Ovary (tissue), 9 donors: ENCODE measurements around the gene ERLEC1. TPM values are rescaled to one million over a fixed set of nuclear protein-coding genes. Genes with fewer than 3 reads are reported as not detected.
"Not testable (repeated sequence)": the region's sequence is repeated elsewhere in the genome, so short reads cannot be mapped to it uniquely, and the experiment has no call there.

Experiments
- DNase-seq, 5 donors: peaks; one replicate each; pipeline ENCODE4 v3.0.0-alpha.2; 2019 to 2020
- H3K27ac ChIP-seq, 2 donors: fragments of 200-600 bp; one replicate each; pipeline versions ENCODE4 v1.5.1 to v1.8.0; 2019 to 2022
- H3K27me3 ChIP-seq: fragments of 200-600 bp; one replicate; pipeline ENCODE4 v1.8.0; 2022
- H3K36me3 ChIP-seq: fragments of 200-600 bp; sonication (generic); one replicate; pipeline ENCODE4 v1.5.1; 2019
- H3K4me1 ChIP-seq: one replicate; pipeline ENCODE4 v1.8.1; 2013; ENCODE audit warnings: mild to moderate bottlenecking, moderate library complexity; ENCODE audit not compliant: insufficient read depth
- H3K4me3 ChIP-seq: fragments of 200-600 bp; sonication (generic); one replicate; pipeline ENCODE4 v1.5.1; 2017
- H3K9me3 ChIP-seq, 2 donors: fragments of 200-600 bp in 1 of 2; sonication (generic) in 1 of 2; one replicate each; pipeline versions ENCODE4 v1.5.1 to v1.8.1; 2013 to 2019; ENCODE audit warnings: mild to moderate bottlenecking in 1 of 2, moderate library complexity in 1 of 2
- EP300 ChIP-seq: sonication (generic); formaldehyde crosslinking; IDR thresholded peaks from one replicate; pipeline ENCODE4 v1.6.1; 2017; ENCODE audit warnings: antibody characterized with exemption
- POLR2A ChIP-seq: fragments of 450-650 bp; IDR thresholded peaks from one replicate; pipeline ENCODE4 v1.6.1; 2017; ENCODE audit warnings: antibody characterized with exemption, mild to moderate bottlenecking, moderate library complexity
- WGBS, 3 donors: extraction: QIAGEN DNeasy Blood & Tissue Kit in 1 of 3; methylation state at CpG; one replicate each; pipeline versions ENCODE4 v1.1.5 to v1.1.7; 2013 to 2017; 5-methylcytosine and 5-hydroxymethylcytosine counted together
- intact Hi-C, 4 donors: fragments of 100-400 bp; cut with DNase I; formaldehyde crosslinking; loops; one replicate each; pipeline versions ENCODE4 v1.11.0 to v1.15.1; 2022 to 2023
- polyA plus RNA-seq, 2 donors: library from polyadenylated mRNA; stranded (reverse); fragments of 200-250 nt in 1 of 2; fragments of 350-450 nt in 1 of 2; fragmentation: Illumina TruSeq in 1 of 2; extraction: RNeasy Lipid Tissue Mini Kit (QIAGEN cat#74804) in 1 of 2; gene quantifications; one replicate each; pipeline ENCODE4 v1.2.3, GENCODE V29; 2013 to 2014
- total RNA-seq, 7 donors: library from RNA; depleted of rRNA in 2 of 7; stranded (reverse); fragments of >200 nt in 2 of 7; fragmentation: NEBNext Ultra II Directional in 3 of 7; extraction: Animal tissue kit (Norgen Biotek cat#: 25700) in 3 of 7; gene quantifications; one replicate each; pipeline versions ENCODE4 v1.1.0 to v1.2.4, GENCODE V29; 2016 to 2023
- TF ChIP-seq, protein P1 (sequence below), 3 donors: fragments of 450-650 bp in 2 of 3; fragments of 200-600 bp in 1 of 3; IDR thresholded peaks; one replicate each; pipeline versions ENCODE4 v1.5.1 to v1.8.0; 2016 to 2022; ENCODE audit warnings: antibody characterized with exemption in 3 of 3, mild to moderate bottlenecking in 1 of 3
- donor health status: DM: no; HTN: no; CAD: no; lungs with moderate emphysema.
- donor health status: DM: no; HTN: no; CAD: no.
- donor health status: Bipolar disorder and iron deficiency.
- donor health status: DM: yes; HTN: yes; CAD: no.
- donor health status: DM: no; HTN: no; CAD: no.
- donor health status: DM: yes; HTN: yes; CAD: no.

ERLEC1 gene
- total and polyA plus RNA-seq, 9 donors: 33.0 to 109 (median 45.3) TPM

- TF ChIP-seq, protein P1, sequence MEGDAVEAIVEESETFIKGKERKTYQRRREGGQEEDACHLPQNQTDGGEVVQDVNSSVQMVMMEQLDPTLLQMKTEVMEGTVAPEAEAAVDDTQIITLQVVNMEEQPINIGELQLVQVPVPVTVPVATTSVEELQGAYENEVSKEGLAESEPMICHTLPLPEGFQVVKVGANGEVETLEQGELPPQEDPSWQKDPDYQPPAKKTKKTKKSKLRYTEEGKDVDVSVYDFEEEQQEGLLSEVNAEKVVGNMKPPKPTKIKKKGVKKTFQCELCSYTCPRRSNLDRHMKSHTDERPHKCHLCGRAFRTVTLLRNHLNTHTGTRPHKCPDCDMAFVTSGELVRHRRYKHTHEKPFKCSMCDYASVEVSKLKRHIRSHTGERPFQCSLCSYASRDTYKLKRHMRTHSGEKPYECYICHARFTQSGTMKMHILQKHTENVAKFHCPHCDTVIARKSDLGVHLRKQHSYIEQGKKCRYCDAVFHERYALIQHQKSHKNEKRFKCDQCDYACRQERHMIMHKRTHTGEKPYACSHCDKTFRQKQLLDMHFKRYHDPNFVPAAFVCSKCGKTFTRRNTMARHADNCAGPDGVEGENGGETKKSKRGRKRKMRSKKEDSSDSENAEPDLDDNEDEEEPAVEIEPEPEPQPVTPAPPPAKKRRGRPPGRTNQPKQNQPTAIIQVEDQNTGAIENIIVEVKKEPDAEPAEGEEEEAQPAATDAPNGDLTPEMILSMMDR (IDR thresholded peaks at IDR 0.05): no peak
- TF ChIP-seq POLR2A (no peak), EP300 (no peak)
Measured at GRCh38 chr2:53843595-53843994, 56.8 kb downstream of the ERLEC1 start.

GRCh38 chr2:53848062-53848461 lies 61.2 kb downstream of the ERLEC1 start:
- Histone ChIP-seq H3K27me3 (no peaks in the 10 kb centered on the region), H3K36me3 (no peaks in the 10 kb centered on the region), H3K27ac (no peak overlapping the region), H3K9me3 (no peaks in the 10 kb centered on the region), H3K4me3 (no peak overlapping the region), H3K4me1 (no peaks in the 10 kb centered on the region)
- WGBS, 3 donors: 96 to 99% (median 98%) methylated on average over 2 of the region's 2 CpGs
- TF ChIP-seq EP300: no peak
- TF ChIP-seq POLR2A: no peak
- TF ChIP-seq, protein P1 (IDR thresholded peaks at IDR 0.05): no peak
- intact Hi-C loops: no loop called here
- no peak for DNase-seq

More at GRCh38 chr2:53843595-53843994, 56.8 kb downstream of the ERLEC1 start:
- Histone ChIP-seq H3K4me3 (no peak overlapping the region), H3K4me1 (no peaks in the 10 kb centered on the region), H3K36me3 (no peaks in the 10 kb centered on the region), H3K27me3 (no peaks in the 10 kb centered on the region), H3K9me3 (no peaks in the 10 kb centered on the region), H3K27ac (no peak overlapping the region)
- intact Hi-C loops: no loop called here
- DNase-seq: no peak
- 75 to 91% (median 88%) methylated on average over 2 of the region's 2 CpGs for WGBS, 3 donors

GRCh38 chr2:53851052-53851757 lies 64.4 kb downstream of the ERLEC1 start:
- DNase-seq, H3K4me1 ChIP-seq, H3K36me3 ChIP-seq, H3K4me3 ChIP-seq, H3K9me3 ChIP-seq, H3K27ac ChIP-seq, intact Hi-C loops, H3K27me3 ChIP-seq: not testable (repeated sequence)
- WGBS, 3 donors: 74 to 82% (median 79%) methylated on average over 9 of the region's 9 CpGs

DNA sequence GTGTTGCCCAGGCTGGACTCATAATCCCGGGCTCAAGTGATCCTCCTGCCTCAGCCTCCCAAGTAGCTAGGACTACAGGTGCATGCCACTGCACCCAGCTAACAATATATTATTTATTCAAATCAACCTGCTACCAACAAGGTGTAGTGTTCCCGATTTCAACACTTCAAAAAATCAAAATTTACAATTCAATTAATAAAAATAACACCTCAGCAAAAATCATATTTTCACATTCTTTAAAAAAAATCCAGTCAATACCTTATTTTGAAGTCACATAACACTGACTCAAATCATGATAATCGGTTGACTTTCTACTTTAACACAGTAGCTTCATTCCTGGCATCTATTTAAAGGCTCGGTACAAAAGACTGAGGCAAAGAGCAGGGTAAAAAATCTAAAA lies 65.7 kb downstream of the ERLEC1 start:
- intact Hi-C loops: no loop called here
- H3K36me3 ChIP-seq: no peaks in the 10 kb centered on the region
- H3K9me3 ChIP-seq: no peaks in the 10 kb centered on the region
- 94 to 95% (median 95%) methylated on average over 4 of the region's 4 CpGs for WGBS, 3 donors
- H3K27ac ChIP-seq: no peak overlapping the region
- H3K27me3 ChIP-seq: no peaks in the 10 kb centered on the region
- TF ChIP-seq EP300 (no peak), POLR2A (no peak)
- TF ChIP-seq, protein P1 (IDR thresholded peaks at IDR 0.05): no peak
- H3K4me3 ChIP-seq: no peak overlapping the region
- no peaks in the 10 kb centered on the region for H3K4me1 ChIP-seq
- no peak for DNase-seq

- 91 to 98% (median 92%) methylated on average over 2 of the region's 2 CpGs for WGBS, 3 donors
- Histone ChIP-seq H3K4me3 (no peak overlapping the region), H3K9me3 (no peaks in the 10 kb centered on the region), H3K36me3 (no peaks in the 10 kb centered on the region), H3K27ac (no peak overlapping the region), H3K4me1 (no peaks in the 10 kb centered on the region), H3K27me3 (no peaks in the 10 kb centered on the region)
- DNase-seq: no peak
- TF ChIP-seq EP300: no peak
- no peak for TF ChIP-seq POLR2A
- TF ChIP-seq, protein P1 (IDR thresholded peaks at IDR 0.05): no peak
- intact Hi-C loops: no loop called here
Measured at GRCh38 chr2:53854678-53855077, 67.8 kb downstream of the ERLEC1 start.
